Spleen (tissue), 11 donors: ENCODE results near the gene LRRC3. TPM values are rescaled to one million over a fixed set of nuclear protein-coding genes. Genes with fewer than 3 reads are reported as not detected.

Source experiments
- DNase-seq: peaks from one replicate; pipeline ENCODE4 v3.0.0-alpha.2; 2020
- H3K27ac ChIP-seq, 8 donors: fragments of 200-600 bp; sonication (generic) in 7 of 8; 1 replicate in 4 of 8; 2 replicates in 4 of 8; pipeline versions ENCODE4 v1.5.0 to v1.8.0; 2016 to 2021; ENCODE audit warnings: inconsistent platforms in 4 of 8, mild to moderate bottlenecking in 4 of 8, moderate library complexity in 1 of 8
- H3K27me3 ChIP-seq, 7 donors: fragments of 200-600 bp; sonication (generic) in 6 of 7; replicated peaks in 1 of 7; 1 replicate in 4 of 7; 2 replicates in 3 of 7; pipeline versions ENCODE4 v1.5.0 to v1.8.0; 2016 to 2021; ENCODE audit warnings: inconsistent platforms in 3 of 7, mild to moderate bottlenecking in 1 of 7
- H3K36me3 ChIP-seq, 6 donors: fragments of 200-600 bp; sonication (generic) in 5 of 6; 1 replicate in 4 of 6; 2 replicates in 2 of 6; pipeline versions ENCODE4 v1.5.0 to v1.8.0; 2016 to 2021; ENCODE audit warnings: inconsistent platforms in 2 of 6
- H3K4me1 ChIP-seq, 6 donors: fragments of 200-600 bp; sonication (generic) in 5 of 6; 1 replicate in 3 of 6; 2 replicates in 3 of 6; pipeline versions ENCODE4 v1.5.0 to v1.8.0; 2016 to 2021; ENCODE audit warnings: inconsistent platforms in 3 of 6
- H3K4me3 ChIP-seq, 8 donors: fragments of 200-600 bp; sonication (generic) in 7 of 8; 1 replicate in 4 of 8; 2 replicates in 4 of 8; pipeline versions ENCODE4 v1.5.0 to v1.8.0; 2016 to 2021; ENCODE audit warnings: inconsistent platforms in 4 of 8, mild to moderate bottlenecking in 4 of 8, moderate library complexity in 2 of 8
- H3K9me3 ChIP-seq, 8 donors: fragments of 200-600 bp; sonication (generic) in 7 of 8; 1 replicate in 4 of 8; 2 replicates in 4 of 8; pipeline versions ENCODE4 v1.5.0 to v1.8.0; 2016 to 2021; ENCODE audit warnings: inconsistent platforms in 4 of 8
- POLR2A ChIP-seq, 3 donors: fragments of 450-650 bp; IDR thresholded peaks; one replicate each; pipeline ENCODE4 v1.5.1; 2017; ENCODE audit warnings: antibody characterized with exemption in 3 of 3, mild to moderate bottlenecking in 1 of 3
- POLR2AphosphoS5 ChIP-seq, 3 donors: sonication (generic); formaldehyde crosslinking; IDR thresholded peaks; one replicate each; pipeline ENCODE4 v1.5.1; 2017; ENCODE audit warnings: antibody characterized with exemption in 3 of 3
- WGBS, 5 donors: extraction: QIAGEN DNeasy Blood & Tissue Kit in 3 of 5; methylation state at CpG; one replicate each; pipeline versions ENCODE4 v1.1.5 to v1.1.7; 2013 to 2018; 5-methylcytosine and 5-hydroxymethylcytosine counted together
- intact Hi-C: fragments of 100-400 bp; cut with DNase I; formaldehyde crosslinking; loops from one replicate; pipeline ENCODE4 v1.15.0; 2023; ENCODE audit warnings: low total_unique reads
- polyA plus RNA-seq, 3 donors: library from polyadenylated mRNA; stranded (reverse); fragments of 200-250 nt; gene quantifications; one replicate each; pipeline ENCODE4 v1.2.1, GENCODE V29; 2013
- total RNA-seq, 7 donors: library from RNA; depleted of rRNA in 3 of 7; stranded (reverse); fragments of >200 nt in 3 of 7; fragmentation: NEBNext Ultra II Directional in 4 of 7; extraction: Animal tissue kit (Norgen Biotek cat#: 25700) in 4 of 7; gene quantifications; one replicate each; pipeline versions ENCODE4 v1.1.0 to v1.2.1, GENCODE V29; 2016 to 2021
- TF ChIP-seq, protein P1 (sequence below), 11 experiments: fragments of 200-600 bp in 7 of 11; fragments of 450-650 bp in 4 of 11; sonication (generic) in 4 of 11; IDR thresholded peaks in 8 of 11; conservative IDR thresholded peaks in 3 of 11; 1 replicate in 7 of 11; 2 replicates in 4 of 11; pipeline versions ENCODE4 v1.4.0 to v1.8.0; 2016 to 2021; ENCODE audit warnings: antibody characterized with exemption in 11 of 11, inconsistent platforms in 4 of 11, mild to moderate bottlenecking in 1 of 11
- donor health status: healthy with polysubstance abuse.
- donor health status: DM: no; HTN: no; CAD: no; lungs with moderate emphysema.
- donor health status: DM: no; HTN: no; CAD: no.
- donor health status: Bipolar disorder and iron deficiency.
- donor health status: healthy.
- donor health status: DM: no; HTN: no; CAD: no.
- donor health status: DM: yes; HTN: yes; CAD: no.

LRRC3 gene
- total and polyA plus RNA-seq, 10 donors: 0.24 to 4.9 (median 2.5) TPM

DNA sequence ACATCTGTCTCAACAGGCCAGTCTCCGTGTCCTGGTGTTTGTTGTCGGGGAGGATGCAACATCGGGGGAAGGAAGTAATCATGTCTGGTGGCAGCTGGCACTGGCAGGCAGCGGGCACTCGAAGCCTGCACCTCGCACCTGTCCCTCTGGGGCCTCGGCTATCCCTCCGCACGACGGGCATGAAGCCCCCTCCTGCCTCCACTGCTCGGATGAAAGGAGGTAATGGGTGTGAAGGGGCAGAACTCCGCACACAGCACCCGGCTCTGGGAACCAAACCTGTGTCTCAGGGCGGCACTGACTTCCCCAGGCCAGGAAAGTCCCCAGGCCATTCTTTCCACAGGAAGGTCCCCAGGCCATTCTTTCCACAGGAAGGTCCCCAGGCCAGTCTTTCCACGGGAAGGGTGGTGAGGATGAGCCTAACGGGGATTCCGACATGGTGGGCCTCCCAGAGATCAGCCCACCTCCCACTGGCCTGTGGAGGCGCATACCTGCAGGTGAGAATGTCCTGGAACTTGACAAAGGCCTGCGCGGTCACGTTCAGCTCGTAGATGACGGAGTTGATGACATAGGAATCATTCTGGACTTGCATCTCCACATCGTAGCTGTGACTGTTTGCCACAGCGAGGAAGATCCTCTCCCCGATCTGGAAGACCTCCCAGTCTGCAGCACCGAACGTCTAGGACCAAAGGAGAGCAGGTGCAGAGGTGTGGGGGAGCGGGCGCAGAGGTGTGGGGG is 53.6 kb downstream of the LRRC3 start:
- peaks cover 0 to 30% (median 0%) of the 10 kb centered on the region in 7 donors for H3K27me3 ChIP-seq
- WGBS, 5 donors: 85 to 92% (median 87%) methylated on average over 24 to 30 of the region's 30 CpGs
- no peaks in the 10 kb centered on the region for H3K9me3 ChIP-seq
- intact Hi-C loops: no loop called here
- no peak for TF ChIP-seq POLR2AphosphoS5 (IDR thresholded peaks at IDR 0.05)
- TF ChIP-seq, protein P1, sequence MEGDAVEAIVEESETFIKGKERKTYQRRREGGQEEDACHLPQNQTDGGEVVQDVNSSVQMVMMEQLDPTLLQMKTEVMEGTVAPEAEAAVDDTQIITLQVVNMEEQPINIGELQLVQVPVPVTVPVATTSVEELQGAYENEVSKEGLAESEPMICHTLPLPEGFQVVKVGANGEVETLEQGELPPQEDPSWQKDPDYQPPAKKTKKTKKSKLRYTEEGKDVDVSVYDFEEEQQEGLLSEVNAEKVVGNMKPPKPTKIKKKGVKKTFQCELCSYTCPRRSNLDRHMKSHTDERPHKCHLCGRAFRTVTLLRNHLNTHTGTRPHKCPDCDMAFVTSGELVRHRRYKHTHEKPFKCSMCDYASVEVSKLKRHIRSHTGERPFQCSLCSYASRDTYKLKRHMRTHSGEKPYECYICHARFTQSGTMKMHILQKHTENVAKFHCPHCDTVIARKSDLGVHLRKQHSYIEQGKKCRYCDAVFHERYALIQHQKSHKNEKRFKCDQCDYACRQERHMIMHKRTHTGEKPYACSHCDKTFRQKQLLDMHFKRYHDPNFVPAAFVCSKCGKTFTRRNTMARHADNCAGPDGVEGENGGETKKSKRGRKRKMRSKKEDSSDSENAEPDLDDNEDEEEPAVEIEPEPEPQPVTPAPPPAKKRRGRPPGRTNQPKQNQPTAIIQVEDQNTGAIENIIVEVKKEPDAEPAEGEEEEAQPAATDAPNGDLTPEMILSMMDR (IDR thresholded peaks at IDR 0.05 in 8 of 11, conservative IDR thresholded peaks at IDR 0.05 in 3 of 11): no peak
- no peak for DNase-seq
- peaks cover 0 to 39% (median 20%) of the 10 kb centered on the region in 6 donors for H3K4me1 ChIP-seq
- H3K4me3 ChIP-seq: no peak overlapping the region
- H3K27ac ChIP-seq: no peak overlapping the region
- no peaks in the 10 kb centered on the region for H3K36me3 ChIP-seq

DNA sequence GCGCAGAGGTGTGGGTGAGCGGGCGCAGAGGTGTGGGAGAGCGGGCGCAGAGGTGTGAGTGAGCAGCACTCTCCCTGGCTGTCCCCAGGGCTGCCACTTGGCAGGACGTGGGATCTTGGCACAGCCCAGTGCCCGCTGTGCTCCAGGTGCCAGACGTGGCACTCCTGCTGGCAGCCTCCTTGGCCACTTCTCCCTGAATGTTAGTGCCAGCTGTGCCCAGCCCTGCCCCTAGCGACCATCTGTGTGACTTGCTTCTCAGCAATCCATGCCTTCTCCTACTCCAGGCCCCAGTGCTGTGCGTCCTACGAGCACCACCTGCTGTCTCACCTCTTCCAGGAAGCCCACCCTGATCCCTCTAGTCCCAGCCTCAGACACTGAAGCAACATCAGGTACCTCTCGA is 54.2 kb downstream of the LRRC3 start:
- no peaks in the 10 kb centered on the region for H3K9me3 ChIP-seq
- H3K36me3 ChIP-seq: no peaks in the 10 kb centered on the region
- WGBS, 5 donors: 73 to 87% (median 80%) methylated on average over 11 to 12 of the region's 12 CpGs
- H3K4me1 ChIP-seq: peaks cover 0 to 33% (median 17%) of the 10 kb centered on the region in 6 donors
- intact Hi-C loops: no loop called here
- H3K4me3 ChIP-seq: no peak overlapping the region
- H3K27me3 ChIP-seq: peaks cover 0 to 30% (median 0%) of the 10 kb centered on the region in 7 donors
- no peak overlapping the region for H3K27ac ChIP-seq
- TF ChIP-seq, protein P1 (IDR thresholded peaks at IDR 0.05 in 8 of 11, conservative IDR thresholded peaks at IDR 0.05 in 3 of 11): no peak
- TF ChIP-seq POLR2A (IDR thresholded peaks at IDR 0.05) (no peak), POLR2AphosphoS5 (IDR thresholded peaks at IDR 0.05) (no peak)
- no peak for DNase-seq

DNA sequence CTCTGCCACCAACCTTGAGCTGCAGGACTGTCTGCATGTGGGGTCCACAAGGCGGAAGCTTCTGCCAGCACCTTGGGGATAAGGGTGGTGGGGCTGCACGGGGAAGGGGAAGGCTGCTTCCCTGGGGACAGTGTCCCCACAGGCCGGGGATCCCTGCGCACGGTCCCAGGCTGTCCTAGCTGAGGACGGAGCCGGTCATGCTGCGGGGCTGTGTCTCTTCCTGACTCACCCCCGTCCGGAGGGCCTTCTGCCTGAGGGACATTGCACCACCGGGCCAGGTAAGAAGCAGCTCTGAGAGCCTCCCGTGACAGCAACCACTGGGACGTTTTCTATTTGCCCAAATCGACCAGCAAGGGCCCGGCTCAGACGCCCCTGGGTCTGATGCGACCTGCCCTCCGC is 54.8 kb downstream of the LRRC3 start:
- intact Hi-C loops: loop anchor here (5.0 kb wide), 2 partner anchors 232 to 282 kb away; no protein-coding TSS in a partner anchor
- Histone ChIP-seq H3K27me3 (peaks cover 0 to 30% (median 0%) of the 10 kb centered on the region in 7 donors), H3K27ac (no peak overlapping the region), H3K4me1 (peaks cover 0 to 29% (median 16%) of the 10 kb centered on the region in 6 donors), H3K4me3 (peak overlapping the region in 1 of 8 donors; percentile 62), H3K36me3 (no peaks in the 10 kb centered on the region), H3K9me3 (no peaks in the 10 kb centered on the region)
- WGBS, 5 donors: 63 to 71% (median 67%) methylated on average over 15 to 18 of the region's 18 CpGs
- no peak for TF ChIP-seq POLR2AphosphoS5 (IDR thresholded peaks at IDR 0.05)
- TF ChIP-seq, protein P1 (IDR thresholded peaks at IDR 0.05 in 8 of 11, conservative IDR thresholded peaks at IDR 0.05 in 3 of 11): no peak
- TF ChIP-seq POLR2A (IDR thresholded peaks at IDR 0.05): no peak
- DNase-seq: no peak

DNA sequence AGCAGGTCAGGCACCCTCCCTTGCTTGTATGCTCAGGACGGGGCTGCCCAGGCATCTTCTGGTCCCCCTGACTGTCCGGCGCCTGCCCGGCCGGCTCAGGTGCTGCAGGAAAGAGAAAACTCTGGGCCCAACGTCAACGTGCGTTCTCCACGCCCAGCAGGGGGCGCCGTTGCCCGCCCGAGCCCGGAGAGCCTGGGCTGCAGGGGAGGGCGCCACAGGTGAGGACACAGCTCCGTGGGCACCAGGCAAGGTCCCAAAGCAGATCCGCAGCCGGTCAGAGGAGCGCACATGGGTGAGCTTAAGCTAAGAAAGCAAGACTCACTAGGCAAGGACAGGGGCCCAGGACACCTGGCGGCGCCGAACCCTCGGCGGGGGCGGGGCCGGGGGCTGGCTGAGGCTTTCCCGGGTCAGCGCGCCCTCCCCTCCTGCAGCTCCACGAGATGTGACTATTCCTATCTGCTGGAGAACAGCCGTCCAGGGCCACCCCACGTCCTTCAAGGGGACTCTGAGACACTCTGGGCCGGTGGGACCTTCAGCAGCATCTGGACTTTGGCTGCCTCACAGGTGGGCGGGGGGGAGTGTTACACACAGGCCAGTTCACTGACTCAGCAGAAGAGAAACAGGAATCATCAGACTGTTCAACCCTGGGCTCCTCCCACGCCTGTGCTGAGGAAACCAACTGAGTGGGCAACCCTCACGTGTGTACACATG is 55.4 kb downstream of the LRRC3 start:
- intact Hi-C loops: loop anchor here (5.0 kb wide), 2 partner anchors 232 to 282 kb away; no protein-coding TSS in a partner anchor

More for the DNA sequence above, 55.4 kb downstream of the LRRC3 start:
- Histone ChIP-seq H3K4me3 (peak overlapping the region in 5 of 8 donors; percentile 16 to 62 (median 25)), H3K4me1 (peaks cover 0 to 29% (median 16%) of the 10 kb centered on the region in 6 donors), H3K36me3 (no peaks in the 10 kb centered on the region), H3K27ac (peak overlapping the region in 1 of 8 donors; percentile 33), H3K9me3 (no peaks in the 10 kb centered on the region), H3K27me3 (peaks cover 0 to 30% (median 0%) of the 10 kb centered on the region in 7 donors)
- peak; percentile 94 for DNase-seq
- 8 to 22% (median 18%) methylated on average over 14 to 36 of the region's 36 CpGs for WGBS, 5 donors
- TF ChIP-seq POLR2A (IDR thresholded peaks at IDR 0.05) (peak in 1 of 3 donors; percentile 6), POLR2AphosphoS5 (IDR thresholded peaks at IDR 0.05) (peak in 2 of 3 donors; percentile 50 to 69)
- TF ChIP-seq, protein P1 (IDR thresholded peaks at IDR 0.05 in 8 of 11, conservative IDR thresholded peaks at IDR 0.05 in 3 of 11): peak; percentile 68 to 92 (median 85)
